ENCODE data around the gene PRR14.
A peak's percentile ranks its signal among the peaks of the same experiment; 100 is the strongest.
"Not testable (repeated sequence)": the region's sequence is repeated elsewhere in the genome, so short reads cannot be mapped to it uniquely, and the experiment has no call there.

Gene PRR14

GRCh38 chr16:30632454-30632853, 18.3 kb upstream of the PRR14 start:
- DNase-seq (ENCODE audit: low read depth in 2 of 2) = not testable (repeated sequence)

- no peak for DNase-seq (ENCODE audit: low read depth in 2 of 2)
These were observed 17.2 kb upstream of the PRR14 start for GRCh38 chr16:30633526-30633925.

GRCh38 chr16:30636599-30636998, 14.2 kb upstream of the PRR14 start:
- DNase-seq (ENCODE audit: low read depth in 2 of 2) = no peak

GRCh38 chr16:30637139-30637538, 13.6 kb upstream of the PRR14 start:
- DNase-seq (ENCODE audit: low read depth in 2 of 2) = not testable (repeated sequence)

- DNase-seq (ENCODE audit: low read depth in 2 of 2) = no peak
These were observed 12.8 kb upstream of the PRR14 start for GRCh38 chr16:30637944-30638343.

GRCh38 chr16:30641378-30641982, 9.3 kb upstream of the PRR14 start:
- no peak for DNase-seq (ENCODE audit: low read depth in 2 of 2)

- no peak for DNase-seq (ENCODE audit: low read depth in 2 of 2)
These were observed 6.4 kb upstream of the PRR14 start for GRCh38 chr16:30644334-30644830.

- no peak for DNase-seq (ENCODE audit: low read depth in 2 of 2)
These were observed 5.0 kb upstream of the PRR14 start for GRCh38 chr16:30645727-30646126.

GRCh38 chr16:30647274-30647571, 3.5 kb upstream of the PRR14 start:
- no peak for DNase-seq (ENCODE audit: low read depth in 2 of 2)

- DNase-seq (ENCODE audit: low read depth in 2 of 2) = no peak
These were observed 913 bp upstream of the PRR14 start for GRCh38 chr16:30649725-30650368.

- peak; percentile 54 to 56 for DNase-seq (ENCODE audit: low read depth in 2 of 2)
These were observed 604 bp downstream of the PRR14 start for GRCh38 chr16:30651124-30652004.

GRCh38 chr16:30652005-30652296, 1.2 kb downstream of the PRR14 start:
- no peak for DNase-seq (ENCODE audit: low read depth in 2 of 2)

- no peak for DNase-seq (ENCODE audit: low read depth in 2 of 2)
These were observed 2.0 kb downstream of the PRR14 start for GRCh38 chr16:30652718-30653117.

GRCh38 chr16:30654856-30655255, 4.1 kb downstream of the PRR14 start:
- no peak for DNase-seq (ENCODE audit: low read depth in 2 of 2)

- DNase-seq (ENCODE audit: low read depth in 2 of 2) = no peak
These were observed 5.1 kb downstream of the PRR14 start for GRCh38 chr16:30655815-30656347.

- DNase-seq (ENCODE audit: low read depth in 2 of 2) = no peak
These were observed 5.6 kb downstream of the PRR14 start for GRCh38 chr16:30656388-30656787.

- DNase-seq (ENCODE audit: low read depth in 2 of 2) = no peak
These were observed 6.5 kb downstream of the PRR14 start for GRCh38 chr16:30656974-30657865.

- DNase-seq (ENCODE audit: low read depth in 2 of 2) = peak; percentile 100
These were observed 7.3 kb downstream of the PRR14 start, which contains the start of gene FBRS for GRCh38 chr16:30657866-30658730. Gene FBRS (plus strand): TSS chr16:30658431. CDS start chr16:30659519, 1,088 bp downstream.

GRCh38 chr16:30658731-30659506, 8.2 kb downstream of the PRR14 start:
- peak; percentile 90 to 92 for DNase-seq (ENCODE audit: low read depth in 2 of 2)
